ENCODE measurements around the gene BAIAP2L2.
A peak's percentile ranks its signal among the peaks of the same experiment; 100 is the strongest.
"Not testable (repeated sequence)": the region's sequence is repeated elsewhere in the genome, so short reads cannot be mapped to it uniquely, and the experiment has no call there.

The BAIAP2L2 gene

GRCh38 chr22:38110008-38110862 is at the start of gene BAIAP2L2:
Gene BAIAP2L2 (minus strand): TSS chr22:38110684. CDS start chr22:38110525, 159 bp downstream.
- no peak for DNase-seq

- DNase-seq: no peak
Observed at GRCh38 chr22:38155703-38156102, 45.2 kb upstream of the BAIAP2L2 start.

- not testable (repeated sequence) for DNase-seq
Observed at GRCh38 chr22:38154563-38154915, 44.1 kb upstream of the BAIAP2L2 start.

- DNase-seq: peak; percentile 42
Observed at GRCh38 chr22:38153821-38154562, 43.5 kb upstream of the BAIAP2L2 start.

- no peak for DNase-seq
Observed at GRCh38 chr22:38151126-38151500, 40.6 kb upstream of the BAIAP2L2 start.

GRCh38 chr22:38148245-38148644 is 37.8 kb upstream of the BAIAP2L2 start:
- DNase-seq: no peak

- DNase-seq: not testable (repeated sequence)
Observed at GRCh38 chr22:38146166-38146565, 35.7 kb upstream of the BAIAP2L2 start.

GRCh38 chr22:38144025-38144405 is 33.5 kb upstream of the BAIAP2L2 start:
- peak; percentile 20 for DNase-seq

- no peak for DNase-seq
Observed at GRCh38 chr22:38142606-38143005, 32.1 kb upstream of the BAIAP2L2 start.

- DNase-seq: no peak
Observed at GRCh38 chr22:38141217-38141973, 30.9 kb upstream of the BAIAP2L2 start.

- DNase-seq: no peak
Observed at GRCh38 chr22:38139901-38140300, 29.4 kb upstream of the BAIAP2L2 start.

- DNase-seq: no peak
Observed at GRCh38 chr22:38138961-38139360, 28.5 kb upstream of the BAIAP2L2 start.

- DNase-seq: no peak
Observed at GRCh38 chr22:38137876-38138687, 27.6 kb upstream of the BAIAP2L2 start.

- no peak for DNase-seq
Observed at GRCh38 chr22:38136607-38137006, 26.1 kb upstream of the BAIAP2L2 start.

- DNase-seq: no peak
Observed at GRCh38 chr22:38135133-38135706, 24.7 kb upstream of the BAIAP2L2 start.

GRCh38 chr22:38133331-38133730 is 22.8 kb upstream of the BAIAP2L2 start:
- DNase-seq: no peak

GRCh38 chr22:38132794-38133193 is 22.3 kb upstream of the BAIAP2L2 start:
- no peak for DNase-seq

GRCh38 chr22:38132136-38132535 is 21.7 kb upstream of the BAIAP2L2 start:
- DNase-seq: no peak

GRCh38 chr22:38131399-38131798 is 20.9 kb upstream of the BAIAP2L2 start:
- no peak for DNase-seq

GRCh38 chr22:38129856-38130255 is 19.4 kb upstream of the BAIAP2L2 start:
- DNase-seq: no peak

GRCh38 chr22:38129021-38129420 is 18.5 kb upstream of the BAIAP2L2 start:
- no peak for DNase-seq

GRCh38 chr22:38127869-38128268 is 17.4 kb upstream of the BAIAP2L2 start:
- no peak for DNase-seq
